Left lung (tissue), 10 donors: ENCODE data around the gene MYO1G. TPM values are rescaled to one million over a fixed set of nuclear protein-coding genes. Genes with fewer than 3 reads are reported as not detected.
"Not testable (repeated sequence)": the region's sequence is repeated elsewhere in the genome, so short reads cannot be mapped to it uniquely, and the experiment has no call there.

ENCODE experiments used
- ATAC-seq: fragments of 200-7000 bp; cut with Tn5 transposase; one replicate; pipeline ENCODE4 v1.9.1; 2020; ENCODE audit warnings: moderate library complexity
- DNase-seq, 4 donors: peaks; one replicate each; pipeline ENCODE4 v3.0.0-alpha.2; 2013 to 2020
- H3K27ac ChIP-seq, 2 donors: fragments of 200-600 bp; sonication (generic) in 1 of 2; one replicate each; pipeline versions ENCODE4 v1.5.0 to v1.8.0; 2020 to 2021
- H3K27me3 ChIP-seq, 2 donors: fragments of 200-600 bp; sonication (generic) in 1 of 2; one replicate each; pipeline versions ENCODE4 v1.5.0 to v1.8.0; 2020 to 2021
- H3K36me3 ChIP-seq, 2 donors: fragments of 200-600 bp; sonication (generic) in 1 of 2; one replicate each; pipeline versions ENCODE4 v1.5.0 to v1.8.0; 2020 to 2021
- H3K4me1 ChIP-seq, 2 donors: fragments of 200-600 bp; one replicate each; pipeline ENCODE4 v1.8.0; 2021
- H3K4me3 ChIP-seq, 2 donors: fragments of 200-600 bp; sonication (generic) in 1 of 2; one replicate each; pipeline versions ENCODE4 v1.5.0 to v1.8.0; 2020 to 2021; ENCODE audit warnings: mild to moderate bottlenecking in 1 of 2
- H3K9me3 ChIP-seq, 2 donors: fragments of 200-600 bp; sonication (generic) in 1 of 2; one replicate each; pipeline versions ENCODE4 v1.5.0 to v1.8.0; 2020 to 2021
- intact Hi-C, 2 donors: fragments of 100-400 bp; cut with DNase I; formaldehyde crosslinking; loops; one replicate each; pipeline versions ENCODE4 v1.11.2 to v1.14.2; 2022
- polyA plus RNA-seq, 6 donors: library from polyadenylated mRNA; unstranded; fragments of 120-200 nt; gene quantifications; one replicate each; pipeline ENCODE4 v1.2.1, GENCODE V29; 2013; ENCODE audit not compliant: insufficient read length in 6 of 6
- total RNA-seq, 2 donors: library from RNA; stranded (reverse); fragmentation: NEBNext Ultra II Directional; extraction: Animal tissue kit (Norgen Biotek cat#: 25700); gene quantifications; one replicate each; pipeline ENCODE4 v1.2.1, GENCODE V29; 2021
- TF ChIP-seq, protein P1 (sequence below), 2 donors: fragments of 200-600 bp; sonication (generic) in 1 of 2; IDR thresholded peaks; one replicate each; pipeline versions ENCODE4 v1.5.0 to v1.8.0; 2021; ENCODE audit warnings: antibody characterized with exemption in 2 of 2
- donor health status: DM: no; HTN: yes; CAD: no.
- donor health status: DM: no; HTN: no; CAD: no.

Gene MYO1G
- total and polyA plus RNA-seq, 8 donors = 1.1 to 40.9 (median 1.6) TPM

- ATAC-seq (no peak), DNase-seq (no peak)
- Histone ChIP-seq H3K4me3 (no peak overlapping the region), H3K9me3 (no peaks in the 10 kb centered on the region), H3K36me3 (no peaks in the 10 kb centered on the region), H3K27me3 (peaks cover 0 to 6% of the 10 kb centered on the region in 2 donors), H3K27ac (no peak overlapping the region), H3K4me1 (no peaks in the 10 kb centered on the region)
- TF ChIP-seq, protein P1, sequence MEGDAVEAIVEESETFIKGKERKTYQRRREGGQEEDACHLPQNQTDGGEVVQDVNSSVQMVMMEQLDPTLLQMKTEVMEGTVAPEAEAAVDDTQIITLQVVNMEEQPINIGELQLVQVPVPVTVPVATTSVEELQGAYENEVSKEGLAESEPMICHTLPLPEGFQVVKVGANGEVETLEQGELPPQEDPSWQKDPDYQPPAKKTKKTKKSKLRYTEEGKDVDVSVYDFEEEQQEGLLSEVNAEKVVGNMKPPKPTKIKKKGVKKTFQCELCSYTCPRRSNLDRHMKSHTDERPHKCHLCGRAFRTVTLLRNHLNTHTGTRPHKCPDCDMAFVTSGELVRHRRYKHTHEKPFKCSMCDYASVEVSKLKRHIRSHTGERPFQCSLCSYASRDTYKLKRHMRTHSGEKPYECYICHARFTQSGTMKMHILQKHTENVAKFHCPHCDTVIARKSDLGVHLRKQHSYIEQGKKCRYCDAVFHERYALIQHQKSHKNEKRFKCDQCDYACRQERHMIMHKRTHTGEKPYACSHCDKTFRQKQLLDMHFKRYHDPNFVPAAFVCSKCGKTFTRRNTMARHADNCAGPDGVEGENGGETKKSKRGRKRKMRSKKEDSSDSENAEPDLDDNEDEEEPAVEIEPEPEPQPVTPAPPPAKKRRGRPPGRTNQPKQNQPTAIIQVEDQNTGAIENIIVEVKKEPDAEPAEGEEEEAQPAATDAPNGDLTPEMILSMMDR (IDR thresholded peaks at IDR 0.05) = no peak
- intact Hi-C loops = no loop called here
Measured at GRCh38 chr7:44936322-44936721, 42.5 kb downstream of the MYO1G start.

DNA sequence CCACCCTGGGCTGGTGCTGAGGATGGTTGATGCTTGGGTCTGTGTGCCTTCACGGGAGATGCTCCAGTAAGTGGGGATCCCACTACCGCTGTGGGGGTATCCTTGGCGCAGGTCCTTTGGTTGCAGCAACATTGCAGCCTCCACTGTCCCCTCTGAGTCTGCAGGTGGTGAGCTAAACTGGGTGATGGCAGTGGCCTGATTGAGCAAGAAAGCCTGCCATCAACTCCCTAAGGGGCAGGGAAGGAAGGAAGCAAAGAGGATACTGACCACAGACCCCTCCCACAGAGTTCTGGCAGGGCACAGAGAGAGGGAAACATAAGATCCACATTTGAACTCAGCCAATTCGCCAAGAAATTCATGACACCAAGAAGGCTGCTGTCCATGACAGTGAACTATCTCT, 43.2 kb downstream of the MYO1G start:
- Histone ChIP-seq H3K36me3 (no peaks in the 10 kb centered on the region), H3K27me3 (peaks cover 0 to 6% of the 10 kb centered on the region in 2 donors), H3K4me1 (no peaks in the 10 kb centered on the region), H3K9me3 (no peaks in the 10 kb centered on the region), H3K4me3 (no peak overlapping the region), H3K27ac (no peak overlapping the region)
- ATAC-seq (no peak), DNase-seq (no peak)
- TF ChIP-seq, protein P1 (IDR thresholded peaks at IDR 0.05) = no peak
- intact Hi-C loops = no loop called here

- Histone ChIP-seq H3K4me3 (no peak overlapping the region), H3K4me1 (no peaks in the 10 kb centered on the region), H3K9me3 (no peaks in the 10 kb centered on the region), H3K27me3 (peaks cover 0 to 6% of the 10 kb centered on the region in 2 donors), H3K36me3 (no peaks in the 10 kb centered on the region), H3K27ac (no peak overlapping the region)
- DNase-seq (no peak), ATAC-seq (no peak)
- intact Hi-C loops = no loop called here
- TF ChIP-seq, protein P1 (IDR thresholded peaks at IDR 0.05) = no peak
Measured at GRCh38 chr7:44935016-44935415, 43.8 kb downstream of the MYO1G start.

DNA sequence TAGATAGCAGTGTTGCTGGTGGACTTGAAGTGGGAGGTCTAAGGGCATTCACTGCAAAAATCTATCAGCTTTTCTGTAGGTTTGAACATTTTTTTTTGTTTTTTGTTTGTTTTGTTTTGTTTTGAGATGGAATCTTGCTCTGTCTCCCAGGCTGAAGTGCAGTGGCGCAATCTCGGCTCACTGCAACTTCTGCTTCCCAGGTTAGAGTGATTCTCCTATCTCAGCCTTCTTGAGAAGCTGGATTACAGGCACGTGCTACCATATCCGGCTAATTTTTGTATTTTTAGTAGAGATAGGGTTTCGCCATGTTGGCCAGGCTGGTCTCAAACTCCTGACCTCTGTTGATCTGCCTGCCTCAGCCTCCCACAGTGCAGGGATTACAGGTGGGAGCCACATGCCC, 44.3 kb downstream of the MYO1G start:
- DNase-seq, intact Hi-C loops, ATAC-seq, H3K4me1 ChIP-seq, H3K36me3 ChIP-seq, H3K27ac ChIP-seq, H3K9me3 ChIP-seq, H3K4me3 ChIP-seq, H3K27me3 ChIP-seq: not testable (repeated sequence)

DNA sequence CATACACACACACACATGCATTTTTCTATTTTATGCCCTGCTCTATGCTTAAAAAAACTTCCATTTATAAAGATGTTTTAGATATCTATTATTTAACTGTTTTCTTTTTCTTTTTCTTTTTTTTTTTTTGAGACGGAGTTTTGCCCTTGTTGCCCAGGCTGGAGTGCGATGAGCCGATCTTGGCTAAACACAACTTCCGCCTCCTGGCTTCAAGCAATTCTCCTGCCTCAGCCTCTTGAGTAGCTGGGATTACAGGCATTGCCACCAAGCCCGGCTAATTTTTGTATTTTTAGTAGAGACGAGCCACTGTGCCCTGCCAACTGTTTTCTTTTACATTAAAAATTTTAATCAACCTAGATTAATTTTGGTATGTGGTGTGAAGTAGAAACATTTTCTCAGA, 47.9 kb downstream of the MYO1G start:
- DNase-seq = no peak
- TF ChIP-seq, protein P1 (IDR thresholded peaks at IDR 0.05) = no peak

GRCh38 chr7:44922351-44922694, 56.5 kb downstream of the MYO1G start:
- Histone ChIP-seq H3K27ac (no peak overlapping the region), H3K4me3 (no peak overlapping the region), H3K27me3 (no peaks in the 10 kb centered on the region), H3K4me1 (no peaks in the 10 kb centered on the region), H3K9me3 (no peaks in the 10 kb centered on the region), H3K36me3 (no peaks in the 10 kb centered on the region)
- TF ChIP-seq, protein P1 (IDR thresholded peaks at IDR 0.05) = peak; percentile 12 to 34
- ATAC-seq (peak; percentile 14), DNase-seq (no peak)
- intact Hi-C loops = loop anchor here in 1 of 2 donors (10.0 kb wide), 1 partner anchor 338 kb away; the partner anchor contains the start of gene TMED4

More for the DNA sequence above, 47.9 kb downstream of the MYO1G start:
- intact Hi-C loops = no loop called here
- H3K4me1 ChIP-seq = no peaks in the 10 kb centered on the region
- H3K36me3 ChIP-seq = no peaks in the 10 kb centered on the region
- no peak overlapping the region for H3K4me3 ChIP-seq
- H3K27ac ChIP-seq = no peak overlapping the region
- H3K27me3 ChIP-seq = peaks cover 0 to 6% of the 10 kb centered on the region in 2 donors
- ATAC-seq = no peak
- H3K9me3 ChIP-seq = no peaks in the 10 kb centered on the region
